GM12865 (cell line): Measurements from ENCODE around the gene MRPL20.
"Not testable (repeated sequence)": the region's sequence is repeated elsewhere in the genome, so short reads cannot be mapped to it uniquely, and the experiment has no call there.

Experiments used
- DNase-seq: peaks from one replicate; pipeline ENCODE4 v3.0.0; 2010; ENCODE audit warnings: low read depth
- H3K4me3 ChIP-seq: 2 replicates; pipeline ENCODE4 v1.5.1; 2011; ENCODE audit warnings: mild to moderate bottlenecking, low read depth, low read length, control low read depth
- CTCF ChIP-seq: IDR thresholded peaks from 2 replicates; pipeline ENCODE4 v1.5.1; 2011; ENCODE audit warnings: low read length, control low read depth, low read depth, inconsistent platforms; ENCODE audit not compliant: insufficient read depth; ENCODE audit errors: missing control alignments

MRPL20 gene

GRCh38 chr1:1449099-1449739 lies 42.1 kb upstream of the MRPL20 start, which contains the start of gene ATAD3C:
Gene ATAD3C, plus strand, starts transcription at chr1:1449689. Its CDS starts 995 bp downstream, at chr1:1450684.
- no peak within 1 kb of the TSS for H3K4me3 ChIP-seq
- DNase-seq = no peak
- no peak for TF ChIP-seq CTCF

- not testable (repeated sequence) for H3K4me3 ChIP-seq, DNase-seq
These were observed 39.5 kb upstream of the MRPL20 start for GRCh38 chr1:1446631-1447030.

- no peak for DNase-seq
- TF ChIP-seq CTCF = no peak
- no peak overlapping the region for H3K4me3 ChIP-seq
These were observed 35.1 kb upstream of the MRPL20 start for GRCh38 chr1:1442069-1442770.

GRCh38 chr1:1441002-1441888 lies 34.2 kb upstream of the MRPL20 start:
- peak; percentile 60 for DNase-seq
- peak; percentile 92 for TF ChIP-seq CTCF
- no peak overlapping the region for H3K4me3 ChIP-seq

GRCh38 chr1:1440262-1441001 lies 33.3 kb upstream of the MRPL20 start:
- H3K4me3 ChIP-seq = no peak overlapping the region
- TF ChIP-seq CTCF = no peak
- no peak for DNase-seq

GRCh38 chr1:1439546-1440261 lies 32.6 kb upstream of the MRPL20 start:
- TF ChIP-seq CTCF = no peak
- DNase-seq = no peak
- H3K4me3 ChIP-seq = no peak overlapping the region
